GM04503 (cell line): Measurements from ENCODE around the gene PRDM16.

Source experiments
- DNase-seq: peaks from one replicate; pipeline ENCODE4 v3.0.0-alpha.2; 2012; ENCODE audit warnings: low read depth

Gene PRDM16

DNA sequence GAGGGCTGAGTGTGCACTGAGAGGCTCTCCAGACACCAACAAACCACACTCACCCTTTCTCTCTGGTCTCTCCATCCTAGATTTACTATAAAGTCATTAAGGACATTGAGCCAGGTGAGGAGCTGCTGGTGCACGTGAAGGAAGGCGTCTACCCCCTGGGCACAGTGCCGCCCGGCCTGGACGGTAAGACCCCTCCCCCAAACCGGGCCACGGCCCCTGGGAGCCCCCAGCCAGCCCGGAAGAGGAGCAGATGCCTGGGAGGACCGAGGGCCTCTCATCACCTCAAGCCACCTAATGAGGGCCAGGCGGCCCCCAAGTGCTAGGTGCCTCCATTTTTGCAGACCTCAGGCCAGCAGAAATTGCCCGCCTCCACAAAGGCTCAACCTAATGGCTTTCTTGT lies 327.4 kb downstream of the PRDM16 start:
- DNase-seq, result no peak

- DNase-seq, result no peak
These were observed 328.3 kb downstream of the PRDM16 start for GRCh38 chr1:3397311-3397710.

- no peak for DNase-seq
These were observed 329.6 kb downstream of the PRDM16 start for GRCh38 chr1:3398396-3399140.

DNA sequence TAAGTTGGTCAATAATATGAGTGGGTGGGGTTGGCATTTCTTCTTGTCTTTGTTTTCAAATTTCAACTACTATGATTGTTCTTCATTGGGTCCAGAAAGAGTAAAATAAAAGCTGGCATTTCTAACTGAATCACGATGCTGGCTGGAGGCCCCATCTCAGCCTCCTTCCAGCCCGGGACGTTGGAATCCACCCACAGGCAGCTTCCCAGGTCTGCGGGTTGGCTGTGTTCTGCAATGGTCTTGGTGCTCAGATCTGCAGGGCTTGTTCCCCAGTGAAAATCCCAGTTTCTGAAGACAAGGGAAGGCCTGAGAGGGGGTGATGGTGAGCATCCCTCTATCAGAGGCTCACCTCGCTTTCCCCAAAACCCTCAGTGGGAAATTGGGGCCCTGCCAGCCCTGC lies 330.7 kb downstream of the PRDM16 start:
- DNase-seq, result no peak

DNA sequence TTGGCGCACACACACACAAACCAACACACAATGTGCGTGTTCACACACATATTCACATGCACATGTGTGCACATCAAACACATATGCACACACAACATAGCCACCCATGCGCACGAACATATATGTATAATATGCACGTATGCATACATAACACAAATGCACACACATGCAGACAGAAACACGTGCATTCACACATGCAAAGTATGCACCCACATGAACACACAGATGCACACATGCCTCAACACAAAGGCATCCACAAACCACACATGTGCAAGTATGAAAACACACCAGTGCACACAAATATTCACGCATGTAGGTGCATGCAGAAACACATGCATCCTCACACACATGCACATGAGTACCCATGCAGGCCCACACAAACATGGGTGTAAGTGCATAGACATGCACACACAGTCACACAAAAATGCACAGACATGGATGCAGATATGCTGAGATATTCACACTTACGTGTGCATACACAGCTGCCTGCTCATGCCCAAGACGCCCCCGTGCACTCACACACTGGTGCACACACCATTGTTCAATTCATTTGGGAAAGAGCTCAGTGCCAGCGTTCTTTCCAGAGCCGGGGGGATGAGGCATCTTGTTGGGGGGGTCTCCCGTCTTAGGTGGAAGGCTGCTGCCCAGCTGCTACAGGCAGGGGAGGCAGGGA lies 332.7 kb downstream of the PRDM16 start:
- no peak for DNase-seq

DNA sequence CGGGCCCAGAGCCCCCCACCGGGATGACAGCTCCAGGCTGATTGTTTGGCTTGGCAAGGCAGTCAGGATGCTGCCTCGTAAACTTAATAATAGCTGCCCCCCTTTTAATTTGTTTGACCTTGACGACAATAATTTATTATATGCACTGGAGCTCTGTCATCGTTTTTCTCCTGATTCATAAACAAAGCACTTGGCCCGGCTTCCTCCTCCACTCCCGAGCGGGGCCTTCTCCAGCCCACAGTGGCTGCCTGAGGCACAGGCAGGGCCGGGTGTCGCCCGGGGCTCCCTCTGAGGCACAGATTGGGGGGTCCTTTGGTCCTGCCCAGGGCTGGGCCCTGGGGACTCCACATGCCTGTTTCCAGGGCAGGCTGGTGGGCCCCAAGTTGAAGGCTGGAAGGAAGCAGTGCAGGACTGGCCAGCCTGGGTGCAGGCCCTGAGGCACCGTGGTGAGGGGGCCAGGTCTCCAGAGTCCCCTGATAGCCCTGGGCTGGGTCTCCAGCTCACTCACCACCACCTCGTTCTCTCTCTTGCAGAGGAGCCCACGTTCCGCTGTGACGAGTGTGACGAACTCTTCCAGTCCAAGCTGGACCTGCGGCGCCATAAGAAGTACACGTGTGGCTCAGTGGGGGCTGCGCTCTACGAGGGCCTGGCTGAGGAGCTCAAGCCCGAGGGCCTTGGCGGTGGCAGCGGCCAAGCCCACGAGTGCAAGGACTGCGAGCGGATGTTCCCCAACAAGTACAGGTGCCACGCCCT lies 333.4 kb downstream of the PRDM16 start:
- DNase-seq, result no peak

DNA sequence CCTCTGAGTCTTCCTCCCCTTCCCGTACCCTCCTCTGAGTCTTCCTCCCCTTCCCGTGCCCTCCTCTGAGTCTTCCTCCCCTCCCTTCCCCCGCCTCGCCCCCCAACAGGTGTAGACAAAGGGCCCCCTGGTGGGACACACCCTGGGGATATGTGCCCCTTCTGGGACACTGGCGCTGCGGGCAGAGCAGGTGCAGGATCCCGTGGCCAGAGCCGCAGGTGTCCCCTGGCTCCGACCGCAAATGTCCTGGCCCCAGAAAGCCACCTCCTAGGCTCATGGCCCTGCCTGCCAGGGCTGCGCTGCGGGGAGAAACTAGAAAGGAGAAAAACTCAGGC lies 334.0 kb downstream of the PRDM16 start:
- no peak for DNase-seq

DNA sequence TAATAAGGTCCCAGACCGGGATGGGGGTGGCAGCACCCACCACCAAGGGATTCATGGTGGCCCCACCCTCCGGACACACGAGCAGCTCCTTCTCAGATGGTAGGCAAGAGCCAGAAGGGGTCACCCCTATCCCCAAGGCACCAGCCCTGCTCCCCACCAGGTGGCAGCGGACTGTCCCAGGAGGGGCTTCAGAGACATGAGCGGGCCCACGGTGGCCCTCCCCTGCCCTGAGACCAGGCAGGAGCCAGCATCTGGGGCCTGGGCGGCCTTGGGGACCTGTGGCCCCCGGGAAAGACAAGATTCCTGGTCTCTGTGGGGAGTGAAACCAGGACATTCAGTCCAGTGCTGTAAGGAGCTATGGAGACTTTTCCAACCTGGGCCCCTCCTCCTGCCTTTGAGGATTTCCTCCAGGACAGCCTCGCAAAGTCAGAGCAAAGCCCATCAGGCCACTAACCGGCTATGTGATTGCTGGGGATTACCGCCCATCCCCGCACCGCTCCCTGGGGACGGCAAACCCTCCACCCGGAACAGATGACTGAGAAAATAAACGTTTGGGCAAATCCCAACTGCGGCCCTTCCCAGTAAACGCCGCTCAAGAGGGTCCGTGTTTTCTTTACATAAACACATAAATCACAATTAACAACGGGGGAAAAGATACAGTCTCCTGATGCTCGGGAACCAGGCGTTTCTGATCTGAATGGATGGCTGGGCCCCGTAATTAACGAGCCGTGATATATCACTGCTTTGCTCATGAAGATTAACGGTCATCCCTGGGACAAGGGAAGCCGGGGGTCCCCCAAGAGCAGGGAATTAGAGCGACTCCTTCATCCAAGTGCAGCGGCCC lies 334.6 kb downstream of the PRDM16 start:
- DNase-seq, result no peak

DNA sequence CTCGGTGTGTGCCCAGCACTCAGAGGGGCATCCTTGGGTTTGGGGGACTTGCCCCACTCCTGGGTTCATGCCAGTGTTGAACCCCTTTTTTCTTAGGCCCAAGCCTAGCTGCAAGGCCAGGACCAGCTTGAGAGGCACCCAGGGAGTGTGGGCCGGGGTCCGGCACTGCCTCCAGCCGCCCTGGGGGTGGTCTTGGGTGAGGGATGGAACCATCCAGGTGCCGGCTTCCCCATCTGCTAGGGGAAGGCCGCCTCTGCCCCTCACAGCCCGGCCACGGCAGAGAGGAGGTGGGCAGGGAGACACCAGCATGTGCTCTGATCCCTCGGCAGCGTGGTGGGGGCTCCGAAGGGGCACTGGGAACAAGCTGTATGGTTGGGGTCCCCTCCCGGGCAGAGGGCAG lies 335.3 kb downstream of the PRDM16 start:
- DNase-seq, result no peak

- DNase-seq, result no peak
These were observed 335.8 kb downstream of the PRDM16 start for GRCh38 chr1:3404801-3405200.

GRCh38 chr1:3405491-3405890 lies 336.5 kb downstream of the PRDM16 start:
- no peak for DNase-seq

DNA sequence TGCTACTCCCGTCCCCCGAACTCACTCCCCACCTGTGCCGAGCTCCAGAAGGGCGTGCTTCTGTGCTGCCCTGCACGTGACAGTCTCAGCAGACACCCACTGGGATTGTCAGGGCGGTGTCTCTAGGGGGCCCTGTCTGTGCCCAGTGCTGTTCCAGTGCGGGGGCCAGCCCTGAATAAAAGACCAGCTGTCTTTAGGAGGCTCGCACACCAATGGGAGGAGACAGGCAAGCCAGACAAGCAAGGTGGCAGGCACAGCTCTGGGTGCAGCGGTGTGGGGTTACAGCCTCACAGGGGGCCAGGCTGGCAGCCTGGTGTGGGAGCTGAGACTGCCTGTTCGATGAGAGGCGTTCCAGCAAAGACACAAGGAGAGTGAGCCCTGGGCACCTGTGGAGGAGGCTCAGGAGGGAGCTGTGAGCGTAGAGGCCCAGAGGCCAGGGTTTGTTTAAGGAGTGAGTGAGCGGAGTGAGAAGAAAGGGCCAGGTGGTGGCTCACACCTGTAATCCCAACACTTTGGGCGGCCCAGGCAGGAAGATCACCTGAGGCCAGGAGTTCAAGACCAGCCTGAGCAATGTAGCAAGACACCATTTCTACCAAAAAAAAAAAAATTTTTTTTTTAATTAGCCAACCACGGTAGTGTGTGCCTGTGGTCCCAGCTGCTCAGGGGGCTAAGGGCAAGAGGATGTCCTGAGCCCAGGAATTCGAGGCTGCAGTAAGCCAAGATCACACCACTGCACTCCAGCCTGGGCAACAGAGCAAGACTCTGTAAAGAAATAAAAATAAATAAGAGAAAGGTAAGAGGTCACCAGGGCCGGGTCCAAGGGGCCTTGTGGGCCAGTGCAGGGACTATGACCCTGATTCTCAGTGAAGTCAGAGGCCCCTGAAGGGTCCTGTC lies 337.2 kb downstream of the PRDM16 start:
- no peak for DNase-seq

DNA sequence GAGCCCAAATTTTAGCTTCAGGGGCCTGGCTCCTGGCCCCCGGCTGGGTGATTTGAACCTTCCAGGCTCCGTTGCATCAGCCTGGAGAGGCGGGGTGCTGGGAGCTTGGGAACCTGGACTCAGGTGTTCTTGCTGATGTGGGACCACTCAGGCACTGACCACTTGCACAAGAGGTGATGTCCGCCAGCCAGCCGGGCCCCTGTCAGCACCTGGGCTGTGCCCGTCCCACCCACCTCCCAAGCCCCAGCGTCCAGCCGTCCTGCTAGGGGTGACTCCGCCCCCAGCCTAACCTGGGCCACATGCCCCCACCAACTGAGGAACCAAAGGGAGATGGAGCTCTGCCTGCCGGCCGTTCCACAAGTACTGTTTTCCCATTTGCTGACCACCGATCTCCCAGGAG lies 338.0 kb downstream of the PRDM16 start:
- no peak for DNase-seq

GRCh38 chr1:3408751-3409266 lies 339.8 kb downstream of the PRDM16 start:
- DNase-seq, result no peak

- DNase-seq, result no peak
These were observed 340.6 kb downstream of the PRDM16 start for GRCh38 chr1:3409366-3410141.

DNA sequence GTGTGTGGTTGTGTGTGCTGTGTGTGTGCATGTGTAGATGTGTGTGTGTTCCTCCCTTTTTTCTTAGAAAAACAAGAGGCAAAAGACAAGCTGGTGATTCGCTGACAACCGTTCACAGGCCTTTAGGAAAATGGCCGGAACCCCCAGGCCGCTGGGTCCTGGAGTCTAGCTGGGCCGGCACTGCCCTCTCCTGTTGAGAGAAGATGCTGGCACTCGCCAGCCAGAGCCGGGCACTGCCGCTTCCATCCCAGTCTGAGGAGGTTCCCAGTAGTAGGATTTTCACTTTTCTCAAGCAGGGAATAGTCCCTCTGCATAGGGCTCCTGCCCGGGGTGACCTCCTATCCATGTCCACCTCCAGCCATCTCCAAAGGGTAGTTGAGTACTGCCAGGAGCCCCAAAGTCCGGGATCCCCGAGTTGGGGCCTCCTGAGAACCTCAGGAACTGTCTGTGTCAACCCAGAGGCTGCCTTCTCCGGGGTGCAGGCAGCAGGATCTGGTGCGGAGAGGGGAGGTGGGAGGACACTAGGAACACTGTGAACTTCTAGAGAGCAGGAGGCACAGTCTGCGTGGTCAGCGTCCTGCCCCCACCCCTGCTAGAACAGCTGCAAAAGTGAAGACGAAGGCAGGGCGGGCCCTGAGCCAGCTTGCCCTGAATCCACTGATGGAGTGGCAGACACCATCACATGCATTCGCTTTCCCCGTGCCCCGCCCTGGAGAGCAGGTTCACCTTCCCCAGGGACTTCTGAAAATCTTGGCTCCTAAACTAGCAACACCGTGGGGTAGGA lies 341.3 kb downstream of the PRDM16 start:
- no peak for DNase-seq

DNA sequence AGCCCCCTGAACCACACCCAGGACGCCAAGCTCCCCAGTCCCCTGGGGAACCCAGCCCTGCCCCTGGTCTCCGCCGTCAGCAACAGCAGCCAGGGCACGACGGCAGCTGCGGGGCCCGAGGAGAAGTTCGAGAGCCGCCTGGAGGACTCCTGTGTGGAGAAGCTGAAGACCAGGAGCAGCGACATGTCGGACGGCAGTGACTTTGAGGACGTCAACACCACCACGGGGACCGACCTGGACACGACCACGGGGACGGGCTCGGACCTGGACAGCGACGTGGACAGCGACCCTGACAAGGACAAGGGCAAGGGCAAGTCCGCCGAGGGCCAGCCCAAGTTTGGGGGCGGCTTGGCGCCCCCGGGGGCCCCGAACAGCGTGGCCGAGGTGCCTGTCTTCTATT lies 342.8 kb downstream of the PRDM16 start:
- no peak for DNase-seq

DNA sequence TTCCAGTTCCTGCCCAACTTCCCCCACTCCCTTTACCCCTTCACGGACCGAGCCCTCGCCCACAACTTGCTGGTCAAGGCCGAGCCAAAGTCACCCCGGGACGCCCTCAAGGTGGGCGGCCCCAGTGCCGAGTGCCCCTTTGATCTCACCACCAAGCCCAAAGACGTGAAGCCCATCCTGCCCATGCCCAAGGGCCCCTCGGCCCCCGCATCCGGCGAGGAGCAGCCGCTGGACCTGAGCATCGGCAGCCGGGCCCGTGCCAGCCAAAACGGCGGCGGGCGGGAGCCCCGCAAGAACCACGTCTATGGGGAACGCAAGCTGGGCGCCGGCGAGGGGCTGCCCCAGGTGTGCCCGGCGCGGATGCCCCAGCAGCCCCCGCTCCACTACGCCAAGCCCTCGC lies 343.4 kb downstream of the PRDM16 start:
- no peak for DNase-seq

GRCh38 chr1:3413975-3414710 lies 345.1 kb downstream of the PRDM16 start:
- DNase-seq, result no peak
